Activated CD8-positive, alpha-beta memory T cell treated with anti-CD3 and anti-CD28 coated beads for 48 hours (primary cell): ENCODE data around the gene PYGM.

Experiments used
- DNase-seq, 3 experiments: peaks; one replicate each; pipeline ENCODE4 v3.0.0-alpha.2; 2020; ENCODE audit warnings: low read depth in 2 of 3, low spot score in 2 of 3

Gene PYGM

GRCh38 chr11:64754124-64754918 lies 5.5 kb downstream of the PYGM start:
- DNase-seq = no peak

- DNase-seq = no peak
Measured at GRCh38 chr11:64753380-64754123, 6.2 kb downstream of the PYGM start.

- no peak for DNase-seq
Measured at GRCh38 chr11:64753019-64753379, 6.8 kb downstream of the PYGM start.

- no peak for DNase-seq
Measured at GRCh38 chr11:64752175-64752970, 7.4 kb downstream of the PYGM start.

- no peak for DNase-seq
Measured at GRCh38 chr11:64751580-64751979, 8.2 kb downstream of the PYGM start.

GRCh38 chr11:64751136-64751535 lies 8.6 kb downstream of the PYGM start:
- no peak for DNase-seq

- DNase-seq = no peak
Measured at GRCh38 chr11:64750361-64751054, 9.3 kb downstream of the PYGM start.

GRCh38 chr11:64747961-64748665 lies 11.7 kb downstream of the PYGM start:
- no peak for DNase-seq

GRCh38 chr11:64746486-64746885 lies 13.3 kb downstream of the PYGM start:
- DNase-seq = no peak

- peak in 1 of 3 experiments; percentile 51 for DNase-seq
Measured at GRCh38 chr11:64745521-64746328, 14.0 kb downstream of the PYGM start.

GRCh38 chr11:64745189-64745520 lies 14.6 kb downstream of the PYGM start:
- no peak for DNase-seq

- no peak for DNase-seq
Measured at GRCh38 chr11:64744544-64745188, 15.1 kb downstream of the PYGM start.

- peak in 2 of 3 experiments; percentile 77 to 78 for DNase-seq
Measured at GRCh38 chr11:64743591-64744543, 15.9 kb downstream of the PYGM start, which contains the start of gene RASGRP2. Gene RASGRP2, minus strand, starts transcription at chr11:64744142. Its CDS starts 1,276 bp downstream, at chr11:64742866.

GRCh38 chr11:64742889-64743590 lies 16.7 kb downstream of the PYGM start:
- DNase-seq = peak; percentile 59 to 82 (median 75)

- no peak for DNase-seq
Measured at GRCh38 chr11:64742087-64742888, 17.5 kb downstream of the PYGM start.

- DNase-seq = no peak
Measured at GRCh38 chr11:64741375-64742086, 18.2 kb downstream of the PYGM start.
